Activated naive CD4-positive, alpha-beta T cell (primary cell): ENCODE results near the gene TET1.
"Not testable (repeated sequence)": the region's sequence is repeated elsewhere in the genome, so short reads cannot be mapped to it uniquely, and the experiment has no call there.

Source experiments
- DNase-seq, 4 experiments: peaks; one replicate each; lab custom pipeline; 2025; lab: John Stamatoyannopoulos, UW

The TET1 gene

GRCh38 chr10:68564712-68565111, 4.6 kb downstream of the TET1 start:
- DNase-seq, result no peak

GRCh38 chr10:68565658-68566057, 5.5 kb downstream of the TET1 start:
- DNase-seq, result no peak

DNA sequence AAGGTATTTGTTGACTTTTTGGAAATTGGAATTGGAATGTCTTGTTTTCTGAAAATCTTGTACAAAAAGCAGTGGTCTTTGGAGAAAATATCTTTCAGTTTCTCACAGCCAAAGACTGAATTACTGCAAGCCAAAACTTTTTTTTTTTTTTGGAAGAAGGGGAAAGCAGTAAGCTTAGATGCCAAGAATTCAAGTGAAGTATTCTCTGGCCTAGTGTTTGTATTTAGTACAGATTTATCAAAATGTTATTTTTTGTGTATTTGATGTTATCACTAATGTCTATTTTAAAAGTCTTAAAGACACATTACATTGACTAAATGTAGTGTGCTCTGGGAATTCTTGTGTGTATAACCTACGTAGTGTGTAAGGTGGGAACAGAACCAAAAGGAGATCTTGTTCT, 6.2 kb downstream of the TET1 start:
- no peak for DNase-seq

GRCh38 chr10:68566955-68567354, 6.8 kb downstream of the TET1 start:
- DNase-seq, result no peak

DNA sequence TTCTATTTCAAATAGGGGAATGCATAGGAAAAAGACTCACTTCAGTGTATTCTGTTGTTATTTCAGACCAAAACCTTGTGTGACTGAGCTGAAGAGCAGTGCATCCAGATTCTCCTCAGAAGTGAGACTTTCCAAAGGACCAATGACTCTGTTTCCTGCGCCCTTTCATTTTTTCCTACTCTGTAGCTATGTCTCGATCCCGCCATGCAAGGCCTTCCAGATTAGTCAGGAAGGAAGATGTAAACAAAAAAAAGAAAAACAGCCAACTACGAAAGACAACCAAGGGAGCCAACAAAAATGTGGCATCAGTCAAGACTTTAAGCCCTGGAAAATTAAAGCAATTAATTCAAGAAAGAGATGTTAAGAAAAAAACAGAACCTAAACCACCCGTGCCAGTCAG, 12.0 kb downstream of the TET1 start:
- DNase-seq, result no peak

DNA sequence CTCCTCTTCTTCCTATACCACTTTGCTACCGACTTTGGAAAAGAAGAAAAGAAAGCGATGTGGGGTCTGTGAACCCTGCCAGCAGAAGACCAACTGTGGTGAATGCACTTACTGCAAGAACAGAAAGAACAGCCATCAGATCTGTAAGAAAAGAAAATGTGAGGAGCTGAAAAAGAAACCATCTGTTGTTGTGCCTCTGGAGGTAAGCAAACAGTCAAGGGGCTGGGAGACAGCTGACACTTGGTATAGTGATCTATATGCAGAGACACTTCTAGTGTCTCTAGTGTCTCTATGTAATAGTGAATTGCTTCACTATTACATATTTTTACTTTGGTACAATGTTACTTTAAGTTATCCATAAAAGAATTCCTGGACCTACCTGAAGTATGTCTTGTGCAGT, 13.9 kb downstream of the TET1 start:
- no peak for DNase-seq

DNA sequence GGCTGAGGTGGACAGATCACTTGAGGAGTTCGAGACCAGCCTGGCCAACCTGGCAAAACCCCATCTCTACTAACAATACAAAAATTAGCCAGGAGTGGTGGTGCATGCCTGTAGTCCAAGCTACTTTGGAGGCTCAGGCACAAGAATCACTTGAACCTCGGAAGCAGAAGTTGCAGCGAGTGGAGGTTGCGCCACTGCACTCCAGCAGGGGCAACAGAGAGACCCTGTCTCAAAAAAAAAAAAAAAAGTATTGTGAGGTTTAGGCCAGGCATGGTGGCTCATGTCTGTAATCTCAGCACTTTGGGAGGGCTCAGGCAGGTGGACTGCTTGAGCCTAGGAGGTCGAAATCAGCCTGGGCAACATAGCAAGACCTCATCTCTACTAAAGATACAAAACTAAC, 16.0 kb downstream of the TET1 start:
- no peak for DNase-seq

GRCh38 chr10:68578974-68579373, 18.8 kb downstream of the TET1 start:
- no peak for DNase-seq

GRCh38 chr10:68584187-68584586, 24.1 kb downstream of the TET1 start:
- DNase-seq, result not testable (repeated sequence)

DNA sequence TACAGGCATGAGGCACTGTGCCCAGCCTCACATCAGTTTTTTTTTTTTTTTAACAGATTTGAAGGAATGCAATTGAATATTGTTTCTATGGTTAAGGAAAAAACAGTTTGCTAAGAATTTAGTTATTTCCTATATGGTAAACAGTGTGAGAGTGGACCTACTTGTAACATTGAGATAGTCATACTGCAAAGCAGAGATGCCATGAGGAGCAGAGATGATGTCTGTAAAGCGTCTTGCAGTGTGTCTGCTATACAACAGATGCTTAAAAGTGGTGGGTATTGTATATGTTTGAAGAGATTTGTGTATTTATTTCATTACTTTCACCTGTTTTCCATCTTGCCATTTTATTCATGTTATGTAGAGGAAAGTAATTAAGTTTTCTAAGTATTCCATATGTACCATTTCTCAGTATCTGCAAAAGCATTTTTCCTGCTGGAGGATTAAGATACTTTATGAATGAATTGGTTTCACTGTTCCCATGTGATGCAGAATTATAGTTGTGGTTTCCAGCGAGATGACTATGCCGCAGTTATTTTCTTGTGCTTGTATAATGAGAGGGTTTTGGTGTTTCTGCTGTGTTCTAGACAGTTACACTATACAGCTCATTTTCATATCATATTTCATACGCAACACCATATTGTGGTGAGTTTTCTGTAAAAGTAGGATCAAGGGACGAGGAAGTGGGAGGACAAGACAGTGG, 26.6 kb downstream of the TET1 start:
- no peak for DNase-seq

GRCh38 chr10:68594405-68594804, 34.3 kb downstream of the TET1 start:
- no peak for DNase-seq

GRCh38 chr10:68595513-68595912, 35.4 kb downstream of the TET1 start:
- no peak for DNase-seq

DNA sequence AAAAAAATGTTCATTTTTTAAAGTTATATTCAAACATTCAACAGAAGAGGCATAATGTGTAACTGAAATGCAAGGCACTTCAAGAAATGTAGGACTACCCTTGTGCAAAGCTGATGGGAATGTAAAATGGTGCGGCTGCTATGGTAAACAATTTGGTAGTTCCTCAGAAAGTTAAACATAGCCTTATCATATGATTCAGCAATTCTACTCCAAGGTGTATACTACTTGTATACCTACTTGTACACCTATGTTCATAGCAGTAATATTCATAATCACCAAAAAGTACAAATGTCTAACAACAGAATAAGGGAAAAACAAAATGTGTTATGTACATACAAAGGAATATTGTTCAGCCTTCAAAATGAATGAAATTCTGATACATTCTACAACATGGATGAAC, 37.3 kb downstream of the TET1 start:
- DNase-seq, result no peak

DNA sequence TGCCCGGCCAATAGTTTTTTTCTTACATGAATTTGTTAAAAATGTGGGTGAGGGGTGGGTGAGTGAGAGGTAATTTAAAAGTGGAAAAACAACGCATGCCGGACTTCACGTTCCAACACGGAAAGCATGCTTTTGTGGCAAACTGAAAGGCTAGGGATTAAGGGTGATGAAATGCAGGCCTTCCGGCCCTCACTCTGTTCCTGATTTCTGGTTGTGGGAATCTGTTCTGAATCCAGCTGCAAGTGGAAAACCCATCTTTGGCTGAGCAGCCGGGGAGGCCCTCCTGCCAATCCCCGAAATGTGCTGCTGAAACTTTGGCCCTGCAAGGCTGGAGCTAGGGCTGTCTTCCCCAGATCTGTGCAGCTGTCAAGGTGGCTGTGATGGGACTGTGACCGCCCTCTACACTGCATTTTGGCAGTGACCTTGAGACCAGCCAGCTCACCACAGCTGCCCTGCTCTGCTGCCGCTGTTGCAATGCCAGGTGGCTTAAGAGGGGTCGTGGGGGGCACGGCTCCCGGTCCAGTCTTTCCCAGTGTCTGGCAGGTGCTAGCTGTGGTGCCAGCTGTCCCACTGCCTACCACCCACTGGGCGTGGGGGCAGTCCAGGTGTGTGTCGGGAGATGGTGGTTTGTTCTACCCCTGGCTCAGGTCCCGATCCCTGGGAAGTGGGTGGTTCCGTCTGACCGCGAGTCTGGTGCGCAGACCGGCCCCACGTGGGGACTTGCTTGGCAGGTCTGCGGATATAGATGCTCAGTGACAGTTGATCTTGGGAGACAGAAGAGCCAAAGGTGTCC, 39.0 kb downstream of the TET1 start:
- no peak for DNase-seq

- no peak for DNase-seq
Measured at GRCh38 chr10:68599771-68600040, 39.6 kb downstream of the TET1 start.

DNA sequence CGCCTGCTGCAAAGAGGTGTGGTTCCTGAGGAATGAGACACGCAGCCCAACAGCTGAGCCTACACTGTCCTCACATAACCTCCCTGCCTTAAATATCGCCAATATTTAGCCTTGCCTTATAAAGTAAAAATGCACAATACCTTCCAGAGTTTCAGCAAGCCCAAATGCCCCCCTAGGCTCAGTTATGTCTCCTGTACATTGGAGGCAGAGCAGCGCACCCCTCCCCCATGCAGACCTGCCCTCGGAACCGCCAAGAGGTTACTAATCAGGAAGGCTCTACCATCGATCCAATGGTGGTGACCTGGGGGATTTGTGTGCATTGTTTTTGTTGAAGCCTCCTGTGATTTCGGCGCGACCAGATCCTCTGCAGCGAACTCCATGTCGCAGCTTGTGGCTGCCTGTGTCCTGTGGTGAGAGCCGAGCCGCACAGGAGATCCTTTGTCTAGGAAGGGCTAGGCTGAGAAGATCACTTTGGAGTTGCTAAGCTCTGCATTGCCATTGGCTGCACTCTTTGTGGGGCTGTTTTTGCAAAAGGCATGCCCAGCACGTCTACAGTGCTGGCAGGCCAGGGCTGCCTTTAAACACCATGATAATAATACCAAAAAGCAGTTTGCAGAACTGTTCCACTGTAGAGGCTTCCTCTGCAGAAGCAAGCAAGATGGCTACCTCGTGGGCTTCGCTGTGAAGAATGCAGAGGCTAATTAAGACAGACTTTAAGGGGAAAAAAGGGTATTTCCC, 40.1 kb downstream of the TET1 start:
- DNase-seq, result peak in 2 of 4 experiments; percentile 22 to 24

DNA sequence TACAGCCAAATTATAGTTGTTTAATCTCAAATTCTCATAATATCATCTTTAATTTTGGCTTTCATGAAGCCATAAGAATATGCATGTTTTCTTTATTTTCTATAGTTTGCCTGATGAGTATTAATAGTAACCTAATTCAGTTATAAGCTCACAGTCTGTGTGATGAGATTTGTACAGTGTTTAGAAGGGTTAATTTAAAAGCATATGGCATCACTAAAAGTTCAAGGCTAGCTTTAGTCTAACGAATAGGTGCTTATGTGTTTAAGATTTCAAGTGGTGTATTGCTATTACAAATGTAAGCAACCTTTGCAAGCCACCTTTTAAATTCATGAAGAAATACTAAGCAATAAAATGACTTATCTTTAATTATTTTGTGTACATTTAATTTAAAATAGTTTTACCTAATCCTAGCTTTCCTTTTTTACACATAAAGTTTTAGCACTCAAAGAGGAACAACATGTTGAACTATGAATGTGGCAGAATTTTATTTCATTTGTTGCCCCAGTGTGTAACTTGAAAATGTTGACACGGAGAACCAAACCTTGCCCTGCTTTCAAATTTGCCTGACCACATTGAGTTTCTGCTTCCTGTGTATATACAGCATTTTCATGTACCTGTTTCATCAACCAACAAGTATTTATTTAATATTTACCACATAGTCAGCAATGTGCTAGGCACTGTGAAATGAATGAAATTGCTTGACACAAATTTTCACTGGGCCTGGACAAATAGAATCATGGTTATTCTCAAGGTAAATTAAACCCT, 41.5 kb downstream of the TET1 start:
- DNase-seq, result no peak

DNA sequence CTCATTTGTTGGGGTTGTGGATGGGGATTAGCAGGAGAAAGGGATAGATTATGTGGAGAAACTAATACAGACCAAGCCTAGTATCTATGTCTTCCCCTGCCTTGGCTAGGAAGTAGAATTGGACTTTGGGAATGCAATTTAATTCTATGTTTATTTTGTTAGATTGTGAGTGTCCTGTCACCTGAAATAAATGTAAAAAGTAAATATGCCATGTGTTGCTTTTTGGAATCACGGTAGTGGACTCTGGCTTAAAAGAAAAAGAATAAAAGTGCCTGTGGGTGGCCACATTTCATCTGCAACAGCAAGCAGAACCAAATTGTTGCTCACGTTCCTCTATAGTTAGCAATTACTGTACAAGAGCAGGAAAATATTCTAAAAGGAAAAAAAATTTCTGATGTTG, 42.3 kb downstream of the TET1 start:
- no peak for DNase-seq

GRCh38 chr10:68603766-68604165, 43.6 kb downstream of the TET1 start:
- no peak for DNase-seq

DNA sequence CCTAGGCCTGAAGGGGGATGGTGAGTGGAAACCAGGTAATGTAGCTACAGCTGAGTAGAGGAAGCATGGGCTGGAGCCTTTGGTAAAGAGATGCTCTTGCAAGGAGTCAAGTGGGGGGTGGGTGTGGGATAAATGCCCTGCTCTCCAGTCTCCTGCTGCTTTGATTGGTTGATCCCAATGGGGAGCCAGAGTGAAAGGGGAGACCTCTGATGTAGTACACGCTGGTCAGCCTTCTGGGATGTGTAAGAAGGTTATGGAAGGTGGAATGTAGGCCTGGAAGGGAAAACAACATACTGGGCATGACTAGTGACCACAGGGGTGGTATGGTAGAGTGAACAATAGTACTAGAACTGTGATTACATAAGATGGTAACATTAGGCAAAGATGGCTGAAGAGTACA, 44.3 kb downstream of the TET1 start:
- no peak for DNase-seq

DNA sequence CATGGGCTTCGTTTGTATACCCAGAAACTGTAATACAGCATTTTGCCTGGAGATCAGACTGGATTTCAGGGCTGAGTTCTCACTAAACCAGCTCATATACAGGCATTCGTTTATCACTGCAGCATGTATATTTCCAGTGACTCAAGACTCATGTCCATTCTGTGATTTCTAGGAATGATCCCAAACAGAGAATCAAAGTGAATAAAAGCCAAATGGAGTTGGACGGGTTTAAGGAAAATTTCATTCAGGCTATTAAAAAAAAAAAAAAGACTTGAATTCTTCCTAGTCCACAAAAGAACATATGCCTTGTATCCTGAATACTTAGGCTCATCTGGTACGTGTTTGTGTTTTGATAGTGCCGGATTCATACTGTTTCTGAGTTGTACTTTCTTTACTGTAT, 46.8 kb downstream of the TET1 start:
- DNase-seq, result no peak

DNA sequence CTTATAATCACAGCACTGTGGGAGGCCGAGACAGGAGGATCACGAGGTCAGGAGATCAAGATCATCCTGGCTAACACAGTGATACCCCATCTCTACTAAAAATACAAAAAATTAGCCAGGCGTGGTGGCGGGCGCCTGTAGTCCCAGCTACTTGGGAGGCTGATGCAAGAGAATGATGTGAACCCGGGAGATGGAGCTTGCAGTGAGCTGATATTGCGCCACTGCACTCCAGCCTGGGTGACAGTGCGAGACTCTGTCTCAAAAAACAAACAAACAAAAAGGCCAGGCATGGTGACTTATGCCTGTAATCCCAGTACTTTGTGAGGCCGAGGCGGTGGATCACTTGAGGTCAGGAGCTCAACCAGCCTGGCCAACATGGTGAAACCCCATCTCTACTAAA, 49.9 kb downstream of the TET1 start:
- not testable (repeated sequence) for DNase-seq

GRCh38 chr10:68611227-68611626, 51.1 kb downstream of the TET1 start:
- DNase-seq, result no peak
